H9 (cell line): ENCODE data around the gene ADAT1. TPM values are rescaled to one million over a fixed set of nuclear protein-coding genes. Genes with fewer than 3 reads are reported as not detected.

Experiments used
- DNase-seq: peaks from one replicate; pipeline ENCODE4 v3.0.0-alpha.2; 2017
- H2AFZ ChIP-seq: one replicate; pipeline ENCODE4 v1.6.1; 2013; ENCODE audit warnings: mild to moderate bottlenecking, low read length, control low read depth, moderate library complexity
- H2AK5ac ChIP-seq: 2 replicates; pipeline ENCODE4 v1.6.1; 2013; ENCODE audit warnings: low read length, control low read depth, mixed read lengths; ENCODE audit not compliant: insufficient read length
- H2BK120ac ChIP-seq: one replicate; pipeline ENCODE4 v1.6.1; 2013; ENCODE audit warnings: low read depth, mild to moderate bottlenecking, low read length, control low read depth, inconsistent platforms; ENCODE audit not compliant: poor library complexity, severe bottlenecking
- H2BK12ac ChIP-seq: 2 replicates; pipeline ENCODE4 v1.6.1; 2013; ENCODE audit warnings: low read length, control low read depth, mixed read lengths, low read depth; ENCODE audit not compliant: insufficient read length
- H2BK15ac ChIP-seq: 2 replicates; pipeline ENCODE4 v1.6.1; 2013; ENCODE audit warnings: low read depth, low read length, control low read depth
- H2BK20ac ChIP-seq: one replicate; pipeline ENCODE4 v1.6.1; 2013; ENCODE audit warnings: low read depth, mild to moderate bottlenecking, low read length, control low read depth, inconsistent platforms; ENCODE audit not compliant: poor library complexity, severe bottlenecking
- H2BK5ac ChIP-seq: 2 replicates; pipeline ENCODE4 v1.6.1; 2013; ENCODE audit warnings: low read length, control low read depth, mixed read lengths; ENCODE audit not compliant: insufficient read length
- H3K14ac ChIP-seq: 2 replicates; pipeline ENCODE4 v1.6.1; 2013; ENCODE audit warnings: low read length, control low read depth; ENCODE audit not compliant: insufficient read depth
- H3K18ac ChIP-seq: 2 replicates; pipeline ENCODE4 v1.6.1; 2013; ENCODE audit warnings: low read depth, mild to moderate bottlenecking, mixed read lengths, low read length, control low read depth; ENCODE audit not compliant: insufficient read length
- H3K23ac ChIP-seq: 2 replicates; pipeline ENCODE4 v1.6.1; 2013; ENCODE audit warnings: low read length, control low read depth, mixed read lengths, low read depth; ENCODE audit not compliant: insufficient read length
- H3K23me2 ChIP-seq: 2 replicates; pipeline ENCODE4 v1.6.1; 2013; ENCODE audit warnings: low read depth, mild to moderate bottlenecking, mixed read lengths, low read length, control low read depth; ENCODE audit not compliant: insufficient read length, poor library complexity, severe bottlenecking
- H3K27ac ChIP-seq: 2 replicates; pipeline ENCODE4 v1.5.1; 2013; ENCODE audit warnings: low read length, control low read depth, mixed read lengths, low read depth; ENCODE audit not compliant: insufficient read length
- H3K27me3 ChIP-seq: 2 replicates; pipeline ENCODE4 v1.6.1; 2013; ENCODE audit warnings: low read length, control low read depth, inconsistent platforms; ENCODE audit not compliant: insufficient read depth
- H3K4ac ChIP-seq: 2 replicates; pipeline ENCODE4 v1.6.1; 2013; ENCODE audit warnings: low read depth, mild to moderate bottlenecking, control low read depth, inconsistent platforms, low read length, moderate library complexity
- H3K4me1 ChIP-seq: 2 replicates; pipeline ENCODE4 v1.6.1; 2013; ENCODE audit warnings: low read length, control low read depth, inconsistent platforms; ENCODE audit not compliant: insufficient read depth
- H3K4me2 ChIP-seq: 2 replicates; pipeline ENCODE4 v1.6.1; 2013; ENCODE audit warnings: low read length, control low read depth, mixed read lengths; ENCODE audit not compliant: insufficient read length, insufficient read depth
- H3K56ac ChIP-seq: 2 replicates; pipeline ENCODE4 v1.6.1; 2013; ENCODE audit warnings: low read depth, mild to moderate bottlenecking, mixed read lengths, low read length, control low read depth; ENCODE audit not compliant: insufficient read length
- H3K79me1 ChIP-seq: 2 replicates; pipeline ENCODE4 v1.6.1; 2013; ENCODE audit warnings: low read depth, mild to moderate bottlenecking, moderate library complexity, low read length, control low read depth, inconsistent platforms; ENCODE audit not compliant: insufficient read depth, poor library complexity, severe bottlenecking
- H3K79me2 ChIP-seq: 2 replicates; pipeline ENCODE4 v1.6.1; 2013; ENCODE audit warnings: low read length, control low read depth, inconsistent platforms; ENCODE audit not compliant: insufficient read depth
- H3K9ac ChIP-seq: 2 replicates; pipeline ENCODE4 v1.6.1; 2013; ENCODE audit warnings: low read length, control low read depth, mixed read lengths; ENCODE audit not compliant: insufficient read length; ENCODE audit errors: extremely low read depth
- H3K9me3 ChIP-seq: one replicate; pipeline ENCODE4 v1.6.1; 2013; ENCODE audit warnings: low read depth, low read length, inconsistent platforms; ENCODE audit not compliant: control insufficient read depth
- H3T11ph ChIP-seq: one replicate; pipeline ENCODE4 v1.6.1; 2013; ENCODE audit warnings: mild to moderate bottlenecking, low read length, control low read depth, inconsistent platforms
- H4K20me1 ChIP-seq: one replicate; pipeline ENCODE4 v1.6.1; 2013; ENCODE audit not compliant: control insufficient read depth, insufficient read length, insufficient read depth
- H4K5ac ChIP-seq: 2 replicates; pipeline ENCODE4 v1.6.1; 2013; ENCODE audit warnings: low read depth, mild to moderate bottlenecking, mixed read lengths, low read length, control low read depth; ENCODE audit not compliant: insufficient read length
- H4K8ac ChIP-seq: replicated peaks from 2 replicates; pipeline ENCODE4 v1.6.1; 2013; ENCODE audit warnings: low read length, control low read depth, mixed read lengths, low read depth; ENCODE audit not compliant: insufficient read length
- H4K91ac ChIP-seq: 2 replicates; pipeline ENCODE4 v1.6.1; 2013; ENCODE audit warnings: low read depth, mild to moderate bottlenecking, moderate library complexity, mixed read lengths, low read length, control low read depth; ENCODE audit not compliant: insufficient read length
- H3K27ac Mint-ChIP-seq, 3 experiments: 2 replicates in 2 of 3; 3 replicates in 1 of 3; pipeline ENCODE4 v1.8.0; 2020 to 2021; ENCODE audit warnings: mixed read lengths in 3 of 3, mild to moderate bottlenecking in 1 of 3, moderate library complexity in 1 of 3
- H3K27me3 Mint-ChIP-seq: 2 replicates; pipeline ENCODE4 v1.8.0; 2021; ENCODE audit warnings: low read depth, mild to moderate bottlenecking, moderate library complexity, mixed read lengths
- H3K36me3 Mint-ChIP-seq, 3 experiments: 2 replicates in 2 of 3; 3 replicates in 1 of 3; pipeline ENCODE4 v1.8.0; 2020 to 2021; ENCODE audit warnings: low read depth in 3 of 3, mixed read lengths in 3 of 3; ENCODE audit not compliant: insufficient read depth in 1 of 3
- H3K4me1 Mint-ChIP-seq, 2 experiments: 2 replicates each; pipeline ENCODE4 v1.8.0; 2020; ENCODE audit warnings: mixed read lengths in 2 of 2
- H3K4me3 Mint-ChIP-seq, 2 experiments: 2 replicates in 1 of 2; 3 replicates in 1 of 2; pipeline ENCODE4 v1.8.0; 2020 to 2021; ENCODE audit warnings: mild to moderate bottlenecking in 2 of 2, mixed read lengths in 2 of 2, moderate library complexity in 1 of 2
- H3K9me3 Mint-ChIP-seq, 2 experiments: 2 replicates in 1 of 2; 3 replicates in 1 of 2; pipeline ENCODE4 v1.8.0; 2020; ENCODE audit warnings: mild to moderate bottlenecking in 2 of 2, mixed read lengths in 2 of 2, moderate library complexity in 1 of 2
- CTCF ChIP-seq: fragments of 200-600 bp; sonication (generic); conservative IDR thresholded peaks from 3 replicates; pipeline ENCODE4 v1.8.0; 2021; ENCODE audit warnings: antibody characterized with exemption, mild to moderate bottlenecking
- WGBS: extraction: QIAGEN DNeasy Blood & Tissue Kit; methylation state at CpG from one replicate; pipeline ENCODE4 v1.1.7; 2013; ENCODE audit warnings: missing lambda C conversion rate, low lambda C conversion rate, mixed read lengths; ENCODE audit not compliant: insufficient read length; ENCODE audit errors: extremely low coverage; 5-methylcytosine and 5-hydroxymethylcytosine counted together
- total RNA-seq: library from RNA; stranded (reverse); gene quantifications from 2 replicates; pipeline ENCODE4 v1.2.1, GENCODE V29; 2021

The ADAT1 gene
- total RNA-seq, 1 experiment from 2014 or later = 54.2 TPM

GRCh38 chr16:75555707-75556430 is 67.2 kb downstream of the ADAT1 start, which contains the start of gene TMEM231:
TMEM231 (minus strand) TSS chr16:75556252; CDS start chr16:75556209, 43 bp downstream.
- no peak within 1 kb of the TSS for H3K4ac ChIP-seq
- no peaks in the 10 kb centered on the region for H3K79me1 ChIP-seq
- no peak within 1 kb of the TSS for H2AFZ ChIP-seq
- no peaks in the 10 kb centered on the region for H3K79me2 ChIP-seq
- no peak within 1 kb of the TSS for H2AK5ac ChIP-seq
- Mint-ChIP-seq H3K27ac (peak within 1 kb of the TSS; percentile 97 to 98 (median 98)), H3K4me1 (peaks cover 22 to 30% of the 10 kb centered on the region in 2 experiments), H3K4me3 (peak within 1 kb of the TSS; percentile 94 to 99), H3K27me3 (peaks cover 4% of the 10 kb centered on the region), H3K36me3 (no peaks in the 10 kb centered on the region), H3K9me3 (no peaks in the 10 kb centered on the region)
- H3K9me3 ChIP-seq = no peaks in the 10 kb centered on the region
- peak within 1 kb of the TSS; percentile 83 for H3K4me2 ChIP-seq
- H3K27ac ChIP-seq = no peak within 1 kb of the TSS
- TF ChIP-seq CTCF = no peak
- H2BK20ac ChIP-seq = no peak within 1 kb of the TSS
- H3K18ac ChIP-seq = peak within 1 kb of the TSS; percentile 71
- no CpG with 5 or more reads among the region's 75 CpGs for WGBS
- no peak within 1 kb of the TSS for H4K5ac ChIP-seq
- peak within 1 kb of the TSS; percentile 80 for H3K14ac ChIP-seq
- H3K23me2 ChIP-seq = peaks cover 8% of the 10 kb centered on the region
- peak; percentile 96 for DNase-seq
- H3K23ac ChIP-seq = no peak within 1 kb of the TSS
- H4K20me1 ChIP-seq = no peaks in the 10 kb centered on the region
- H4K91ac ChIP-seq = no peak within 1 kb of the TSS
- no peak within 1 kb of the TSS for H3T11ph ChIP-seq
- H4K8ac ChIP-seq = no peak within 1 kb of the TSS
- H2BK5ac ChIP-seq = no peak within 1 kb of the TSS
- H2BK12ac ChIP-seq = no peak within 1 kb of the TSS
- H3K56ac ChIP-seq = no peak within 1 kb of the TSS
- H3K9ac ChIP-seq = peak within 1 kb of the TSS; percentile 29
- H3K4me1 ChIP-seq = peaks cover 4% of the 10 kb centered on the region; the same call in 1 of the 2 replicates
- no peak within 1 kb of the TSS for H2BK120ac ChIP-seq
- H2BK15ac ChIP-seq = no peak within 1 kb of the TSS
- H3K27me3 ChIP-seq = no peaks in the 10 kb centered on the region
